PC-9 (cell line): ENCODE data around the gene CEP78. TPM values are rescaled to one million over a fixed set of nuclear protein-coding genes. Genes with fewer than 3 reads are reported as not detected.

ENCODE experiments used
- BruUV-seq: library from RNA; stranded (reverse); fragments of 400-500 nt; replicated peaks from 2 replicates; lab custom pipeline; 2021; lab: Mats Ljungman, UMichigan
- CTCF ChIA-PET: fragments of 300-600 bp; sonication (Branson Sonifier 250); formaldehyde crosslinking; loops from one replicate; lab custom pipeline; 2022; ENCODE audit warnings: antibody characterized with exemption; lab: Charles Lee
- POLR2A ChIA-PET: fragments of 300-600 bp; sonication (Branson Sonifier 250); formaldehyde crosslinking; loops from one replicate; lab custom pipeline; 2022; ENCODE audit warnings: antibody characterized with exemption; ENCODE audit not compliant: unreplicated experiment; lab: Charles Lee
- DNase-seq, 2 experiments: peaks; one replicate each; pipeline versions ENCODE4 v3.0.0 to v3.0.0-alpha.2; 2015 to 2022; ENCODE audit warnings: mixed read lengths in 1 of 2
- H2AFZ ChIP-seq: fragments of 200-600 bp; sonication (generic); 2 replicates; pipeline ENCODE4 v1.8.1; 2017; ENCODE audit warnings: antibody characterized with exemption
- H3F3A ChIP-seq: fragments of 200-600 bp; sonication (generic); 2 replicates; pipeline ENCODE4 v1.8.1; 2017; ENCODE audit warnings: antibody characterized with exemption, mild to moderate bottlenecking, low read depth; ENCODE audit not compliant: insufficient read depth
- H3K27ac ChIP-seq: fragments of 200-600 bp; sonication (generic); 2 replicates; pipeline ENCODE4 v1.6.1; 2016; ENCODE audit warnings: mixed run types
- H3K27me3 ChIP-seq: fragments of 200-600 bp; sonication (generic); 2 replicates; pipeline ENCODE4 v1.6.1; 2016; ENCODE audit warnings: low read depth, mixed run types; ENCODE audit not compliant: insufficient read depth
- H3K36me3 ChIP-seq: fragments of 200-600 bp; sonication (generic); 2 replicates; pipeline ENCODE4 v1.6.1; 2016; ENCODE audit warnings: low read depth, mixed run types
- H3K4me1 ChIP-seq: fragments of 200-600 bp; sonication (generic); replicated peaks from 2 replicates; pipeline ENCODE4 v1.6.1; 2016; ENCODE audit warnings: mixed run types; ENCODE audit not compliant: insufficient read depth
- H3K4me2 ChIP-seq: fragments of 200-600 bp; sonication (generic); 2 replicates; pipeline ENCODE4 v1.6.1; 2017; ENCODE audit warnings: mixed run types
- H3K4me3 ChIP-seq: fragments of 200-600 bp; sonication (generic); 2 replicates; pipeline ENCODE4 v1.6.1; 2016; ENCODE audit warnings: mixed run types
- H3K79me2 ChIP-seq: fragments of 200-600 bp; sonication (generic); 2 replicates; pipeline ENCODE4 v1.6.1; 2017; ENCODE audit warnings: low read depth, mixed run types
- H3K9me2 ChIP-seq: fragments of 200-600 bp; sonication (generic); 2 replicates; pipeline ENCODE4 v1.8.1; 2017; ENCODE audit warnings: mild to moderate bottlenecking; ENCODE audit not compliant: insufficient read depth
- H3K9me3 ChIP-seq: fragments of 200-600 bp; sonication (generic); 2 replicates; pipeline ENCODE4 v1.8.1; 2016; ENCODE audit warnings: low read depth; ENCODE audit not compliant: insufficient read depth
- H4K20me1 ChIP-seq: fragments of 200-600 bp; sonication (generic); 2 replicates; pipeline ENCODE4 v1.8.1; 2017; ENCODE audit not compliant: insufficient read depth
- EZH2 ChIP-seq: fragments of 200-600 bp; sonication (generic); IDR thresholded peaks from 2 replicates; pipeline ENCODE4 v1.8.0; 2017; ENCODE audit warnings: antibody characterized with exemption, low read depth
- intact Hi-C: fragments of 100-400 bp; cut with micrococcal nuclease; formaldehyde crosslinking; loops from one replicate; pipeline ENCODE4 v1.10.0; 2022; ENCODE audit not compliant: unreplicated experiment
- total RNA-seq: library from RNA; stranded (reverse); gene quantifications from 2 replicates; pipeline ENCODE4 v1.2.3, GENCODE V29; 2021
- TF ChIP-seq, protein P1 (sequence below): fragments of 200-600 bp; sonication (generic); conservative IDR thresholded peaks from 2 replicates; pipeline ENCODE4 v1.6.1; 2017; ENCODE audit warnings: mixed run types, antibody characterized with exemption, mild to moderate bottlenecking, moderate library complexity

CEP78 gene
- total RNA-seq, 1 experiment from 2014 or later, result 37.8 TPM

DNA sequence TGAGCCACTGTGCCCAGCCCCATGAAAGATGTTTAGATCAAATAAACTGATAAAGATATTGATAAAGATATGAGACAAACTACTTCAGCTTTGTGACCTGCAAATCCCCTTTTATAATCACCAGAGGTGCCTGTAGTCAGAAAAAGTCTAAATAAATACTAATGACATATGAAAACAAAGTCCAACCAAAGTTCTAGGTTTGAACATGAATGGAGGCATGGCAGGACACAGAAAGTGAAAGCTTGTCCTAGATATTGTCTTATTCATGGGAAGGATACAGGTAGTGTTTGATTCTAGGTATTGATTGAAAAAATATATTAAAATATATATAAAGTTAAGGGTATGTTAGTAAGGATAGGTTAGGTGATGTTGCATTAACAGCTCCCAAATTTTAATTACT, 36.4 kb downstream of the CEP78 start:
- Histone ChIP-seq H3K36me3 (peaks cover 4% of the 10 kb centered on the region; the same call in 1 of the 2 replicates), H3K27me3 (no peaks in the 10 kb centered on the region), H3F3A (no peaks in the 10 kb centered on the region), H3K79me2 (no peaks in the 10 kb centered on the region), H3K4me2 (no peak overlapping the region), H3K4me1 (no peaks in the 10 kb centered on the region), H3K27ac (no peak overlapping the region), H3K4me3 (no peak overlapping the region), H4K20me1 (no peaks in the 10 kb centered on the region), H3K9me2 (no peaks in the 10 kb centered on the region), H2AFZ (no peak overlapping the region), H3K9me3 (no peaks in the 10 kb centered on the region)
- ChIA-PET CTCF (no interaction called here), POLR2A (no interaction called here)
- BruUV-seq, result no TSS peak
- intact Hi-C loops, result no loop called here
- no peak for DNase-seq
- TF ChIP-seq EZH2, result no peak
- TF ChIP-seq, protein P1, sequence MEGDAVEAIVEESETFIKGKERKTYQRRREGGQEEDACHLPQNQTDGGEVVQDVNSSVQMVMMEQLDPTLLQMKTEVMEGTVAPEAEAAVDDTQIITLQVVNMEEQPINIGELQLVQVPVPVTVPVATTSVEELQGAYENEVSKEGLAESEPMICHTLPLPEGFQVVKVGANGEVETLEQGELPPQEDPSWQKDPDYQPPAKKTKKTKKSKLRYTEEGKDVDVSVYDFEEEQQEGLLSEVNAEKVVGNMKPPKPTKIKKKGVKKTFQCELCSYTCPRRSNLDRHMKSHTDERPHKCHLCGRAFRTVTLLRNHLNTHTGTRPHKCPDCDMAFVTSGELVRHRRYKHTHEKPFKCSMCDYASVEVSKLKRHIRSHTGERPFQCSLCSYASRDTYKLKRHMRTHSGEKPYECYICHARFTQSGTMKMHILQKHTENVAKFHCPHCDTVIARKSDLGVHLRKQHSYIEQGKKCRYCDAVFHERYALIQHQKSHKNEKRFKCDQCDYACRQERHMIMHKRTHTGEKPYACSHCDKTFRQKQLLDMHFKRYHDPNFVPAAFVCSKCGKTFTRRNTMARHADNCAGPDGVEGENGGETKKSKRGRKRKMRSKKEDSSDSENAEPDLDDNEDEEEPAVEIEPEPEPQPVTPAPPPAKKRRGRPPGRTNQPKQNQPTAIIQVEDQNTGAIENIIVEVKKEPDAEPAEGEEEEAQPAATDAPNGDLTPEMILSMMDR, result no peak

DNA sequence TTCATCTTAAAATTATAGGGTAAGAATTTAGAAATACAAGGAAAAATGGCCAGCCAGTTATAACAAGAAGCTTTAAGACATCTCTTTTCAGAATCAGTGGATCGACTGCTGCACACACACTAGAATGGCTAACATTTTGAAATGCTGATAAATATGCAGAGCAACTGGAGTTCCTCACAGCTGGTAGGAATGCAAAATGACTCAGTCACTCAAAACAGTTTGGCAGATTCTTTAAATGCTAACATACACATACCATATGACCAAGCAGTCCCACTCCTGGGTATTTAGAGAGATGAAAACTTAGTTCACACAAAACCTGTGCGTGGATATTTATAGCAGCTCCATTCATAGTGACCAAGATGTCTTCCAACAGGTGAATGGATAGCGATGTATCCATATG, 37.9 kb downstream of the CEP78 start:
- H3K79me2 ChIP-seq, result no peaks in the 10 kb centered on the region
- H3K9me3 ChIP-seq, result no peaks in the 10 kb centered on the region
- H3K27me3 ChIP-seq, result no peaks in the 10 kb centered on the region
- H3K36me3 ChIP-seq, result no peaks in the 10 kb centered on the region; the same call in 1 of the 2 replicates
- no peak for DNase-seq
- H3F3A ChIP-seq, result no peaks in the 10 kb centered on the region
- intact Hi-C loops, result no loop called here
- H3K9me2 ChIP-seq, result no peaks in the 10 kb centered on the region
- no peak overlapping the region for H3K4me2 ChIP-seq
- no peak for TF ChIP-seq EZH2
- TF ChIP-seq, protein P1, result no peak
- H2AFZ ChIP-seq, result no peak overlapping the region
- POLR2A ChIA-PET, result no interaction called here
- H3K4me1 ChIP-seq, result no peaks in the 10 kb centered on the region
- H3K27ac ChIP-seq, result no peak overlapping the region
- CTCF ChIA-PET, result interaction anchor here (0.6 kb wide), 1 partner anchor 40 kb away, joined by 3 read pairs; no protein-coding TSS in a partner anchor
- BruUV-seq, result no TSS peak
- no peak overlapping the region for H3K4me3 ChIP-seq
- no peaks in the 10 kb centered on the region for H4K20me1 ChIP-seq

DNA sequence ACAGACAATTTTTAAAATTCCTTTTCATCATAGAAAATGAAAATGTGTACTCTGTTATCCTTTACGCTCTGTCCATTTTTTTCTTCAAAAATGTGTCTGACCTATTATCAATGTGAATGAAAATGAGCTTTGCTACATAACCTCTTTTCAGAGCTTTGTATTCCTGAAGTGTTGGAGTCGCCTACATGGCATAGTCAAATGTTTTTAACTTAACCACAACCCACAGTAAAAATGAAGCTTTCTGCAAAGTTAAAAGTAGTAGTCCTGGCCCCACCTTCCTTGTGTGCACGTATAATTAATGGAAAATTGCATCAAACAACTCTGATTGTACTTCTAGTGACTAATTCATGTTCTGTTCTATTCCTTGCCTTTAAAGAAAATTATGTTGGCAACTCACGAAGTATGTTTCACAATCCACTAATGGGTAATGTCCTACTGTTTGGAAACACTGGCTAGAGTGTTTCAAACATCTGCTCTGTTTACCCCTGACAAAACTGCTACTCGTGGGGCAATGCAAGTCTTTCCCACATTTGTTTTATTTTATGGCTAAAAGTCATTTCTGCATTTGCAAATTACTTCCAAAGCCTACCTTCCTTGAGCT, 42.4 kb downstream of the CEP78 start:
- intact Hi-C loops, result no loop called here
- CTCF ChIA-PET, result interaction anchor here (0.8 kb wide), 1 partner anchor 403 kb away, joined by 3 read pairs; no protein-coding TSS in a partner anchor

More for the DNA sequence above, 42.4 kb downstream of the CEP78 start:
- H4K20me1 ChIP-seq, result no peaks in the 10 kb centered on the region
- H3K79me2 ChIP-seq, result no peaks in the 10 kb centered on the region
- POLR2A ChIA-PET, result interaction anchor here (0.7 kb wide), 1 partner anchor 44 kb away, joined by 6 read pairs; no protein-coding TSS in a partner anchor
- H3K36me3 ChIP-seq, result no peaks in the 10 kb centered on the region
- TF ChIP-seq EZH2, result no peak
- TF ChIP-seq, protein P1, result no peak
- H3K9me2 ChIP-seq, result no peaks in the 10 kb centered on the region
- BruUV-seq, result no TSS peak
- no peaks in the 10 kb centered on the region for H3F3A ChIP-seq
- no peak overlapping the region for H3K4me2 ChIP-seq
- no peaks in the 10 kb centered on the region for H3K27me3 ChIP-seq
- H2AFZ ChIP-seq, result no peak overlapping the region
- H3K9me3 ChIP-seq, result no peaks in the 10 kb centered on the region
- no peaks in the 10 kb centered on the region for H3K4me1 ChIP-seq
- no peak overlapping the region for H3K27ac ChIP-seq
- no peak overlapping the region for H3K4me3 ChIP-seq
- DNase-seq, result no peak
